ENCODE data around the gene RASGEF1B. TPM values are rescaled to one million over a fixed set of nuclear protein-coding genes. Genes with fewer than 3 reads are reported as not detected.

The RASGEF1B gene
- polyA plus RNA-seq, 1 experiment: not detected

- Histone ChIP-seq H3K4me3 (ENCODE audit: low read depth, low read length) (no peak overlapping the region), H3K27me3 (ENCODE audit: control insufficient read depth, insufficient read depth, low read length) (no peaks in the 10 kb centered on the region), H3K36me3 (ENCODE audit: control insufficient read depth, insufficient read depth, low read length) (no peaks in the 10 kb centered on the region)
- ChIA-PET CTCF (interaction anchor here (1.9 kb wide), 1 partner anchor 31 kb away, joined by 5 read pairs; no protein-coding TSS in a partner anchor), POLR2A (no interaction called here)
- no peak for TF ChIP-seq CTCF (IDR thresholded peaks at IDR 0.05; ENCODE audit: insufficient read depth, low read depth, low read length)
- no peak for DNase-seq (ENCODE audit: low read depth)
These were observed 26.3 kb upstream of the RASGEF1B start for GRCh38 chr4:81498046-81498445.

GRCh38 chr4:81495345-81495744 is 23.6 kb upstream of the RASGEF1B start:
- no peaks in the 10 kb centered on the region for H3K36me3 ChIP-seq (ENCODE audit: control insufficient read depth, insufficient read depth, low read length)
- ChIA-PET POLR2A (no interaction called here), CTCF (no interaction called here)
- no peak for DNase-seq (ENCODE audit: low read depth)
- no peak for TF ChIP-seq CTCF (IDR thresholded peaks at IDR 0.05; ENCODE audit: insufficient read depth, low read depth, low read length)
- H3K27me3 ChIP-seq (ENCODE audit: control insufficient read depth, insufficient read depth, low read length): no peaks in the 10 kb centered on the region
- H3K4me3 ChIP-seq (ENCODE audit: low read depth, low read length): no peak overlapping the region

GRCh38 chr4:81494031-81494431 is 22.3 kb upstream of the RASGEF1B start:
- Histone ChIP-seq H3K4me3 (ENCODE audit: low read depth, low read length) (no peak overlapping the region), H3K27me3 (ENCODE audit: control insufficient read depth, insufficient read depth, low read length) (no peaks in the 10 kb centered on the region), H3K36me3 (ENCODE audit: control insufficient read depth, insufficient read depth, low read length) (no peaks in the 10 kb centered on the region)
- ChIA-PET CTCF (no interaction called here), POLR2A (no interaction called here)
- no peak for DNase-seq (ENCODE audit: low read depth)
- TF ChIP-seq CTCF (IDR thresholded peaks at IDR 0.05; ENCODE audit: insufficient read depth, low read depth, low read length): no peak

GRCh38 chr4:81492606-81493230 is 21.0 kb upstream of the RASGEF1B start:
- ChIA-PET POLR2A (no interaction called here), CTCF (no interaction called here)
- H3K36me3 ChIP-seq (ENCODE audit: control insufficient read depth, insufficient read depth, low read length): no peaks in the 10 kb centered on the region
- no peak for TF ChIP-seq CTCF (IDR thresholded peaks at IDR 0.05; ENCODE audit: insufficient read depth, low read depth, low read length)
- H3K27me3 ChIP-seq (ENCODE audit: control insufficient read depth, insufficient read depth, low read length): no peaks in the 10 kb centered on the region
- no peak overlapping the region for H3K4me3 ChIP-seq (ENCODE audit: low read depth, low read length)
- no peak for DNase-seq (ENCODE audit: low read depth)

GRCh38 chr4:81491943-81492342 is 20.2 kb upstream of the RASGEF1B start:
- Histone ChIP-seq H3K4me3 (ENCODE audit: low read depth, low read length) (no peak overlapping the region), H3K36me3 (ENCODE audit: control insufficient read depth, insufficient read depth, low read length) (no peaks in the 10 kb centered on the region), H3K27me3 (ENCODE audit: control insufficient read depth, insufficient read depth, low read length) (no peaks in the 10 kb centered on the region)
- POLR2A ChIA-PET: no interaction called here
- no peak for DNase-seq (ENCODE audit: low read depth)
- TF ChIP-seq CTCF (IDR thresholded peaks at IDR 0.05; ENCODE audit: insufficient read depth, low read depth, low read length): no peak
- CTCF ChIA-PET: no interaction called here

Measured in BJ (cell line).